MM.1S (cell line): ENCODE results near the gene NOBOX.

ENCODE experiments used
- EZH2 ChIP-seq: fragments of 300-600 bp; sonication (generic); optimal IDR thresholded peaks from 2 replicates; pipeline ENCODE3; 2017; ENCODE audit warnings: low read depth, mild to moderate bottlenecking, antibody characterized with exemption, low read length, mixed read lengths
- TF ChIP-seq, protein P1 (sequence below): fragments of 300-600 bp; sonication (generic); IDR thresholded peaks from 2 replicates; pipeline ENCODE4 v1.5.1; 2016; ENCODE audit warnings: antibody characterized with exemption, low read length, mixed read lengths

DNA sequence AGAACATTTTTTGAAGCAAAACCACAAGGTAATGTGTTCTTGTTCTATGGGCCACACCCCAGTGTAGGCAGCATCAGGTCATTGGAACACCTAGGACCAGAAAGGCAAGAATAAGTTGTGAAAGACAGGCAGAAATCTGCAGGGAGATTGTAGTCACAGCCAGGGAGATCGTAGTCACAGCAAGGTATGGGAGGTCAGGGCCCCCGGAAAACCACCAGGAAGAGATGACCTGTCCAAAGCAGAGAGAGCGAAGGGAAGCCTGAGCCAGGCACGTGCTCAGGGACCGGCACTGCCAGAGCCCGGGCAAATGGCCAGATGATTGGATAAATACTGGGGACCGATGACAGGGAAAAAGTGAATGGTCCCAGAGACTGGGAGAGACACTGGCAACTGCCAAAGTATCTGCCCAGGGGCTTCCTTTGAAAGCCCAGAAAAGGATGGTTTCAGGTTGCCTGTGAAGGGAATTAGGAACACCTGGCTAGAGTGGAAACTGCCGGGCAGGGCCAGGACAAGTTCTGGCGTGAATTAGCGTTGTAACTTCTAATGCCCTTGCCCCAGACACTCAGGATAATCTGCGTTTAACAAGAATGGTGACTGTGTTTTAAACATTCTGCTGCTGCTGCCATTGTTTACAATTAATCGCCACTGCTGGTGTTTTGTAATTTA lies 3.9 kb upstream of the NOBOX start:
- TF ChIP-seq, protein P1, sequence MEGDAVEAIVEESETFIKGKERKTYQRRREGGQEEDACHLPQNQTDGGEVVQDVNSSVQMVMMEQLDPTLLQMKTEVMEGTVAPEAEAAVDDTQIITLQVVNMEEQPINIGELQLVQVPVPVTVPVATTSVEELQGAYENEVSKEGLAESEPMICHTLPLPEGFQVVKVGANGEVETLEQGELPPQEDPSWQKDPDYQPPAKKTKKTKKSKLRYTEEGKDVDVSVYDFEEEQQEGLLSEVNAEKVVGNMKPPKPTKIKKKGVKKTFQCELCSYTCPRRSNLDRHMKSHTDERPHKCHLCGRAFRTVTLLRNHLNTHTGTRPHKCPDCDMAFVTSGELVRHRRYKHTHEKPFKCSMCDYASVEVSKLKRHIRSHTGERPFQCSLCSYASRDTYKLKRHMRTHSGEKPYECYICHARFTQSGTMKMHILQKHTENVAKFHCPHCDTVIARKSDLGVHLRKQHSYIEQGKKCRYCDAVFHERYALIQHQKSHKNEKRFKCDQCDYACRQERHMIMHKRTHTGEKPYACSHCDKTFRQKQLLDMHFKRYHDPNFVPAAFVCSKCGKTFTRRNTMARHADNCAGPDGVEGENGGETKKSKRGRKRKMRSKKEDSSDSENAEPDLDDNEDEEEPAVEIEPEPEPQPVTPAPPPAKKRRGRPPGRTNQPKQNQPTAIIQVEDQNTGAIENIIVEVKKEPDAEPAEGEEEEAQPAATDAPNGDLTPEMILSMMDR = no peak
- TF ChIP-seq EZH2 = no peak
